NCI-H1092 treated with DMSO at 0.1 percent for 48 hours (cell line): Measurements from ENCODE around the gene MUC22.
"Not testable (repeated sequence)": the region's sequence is repeated elsewhere in the genome, so short reads cannot be mapped to it uniquely, and the experiment has no call there.

Source experiments
- DNase-seq: peaks from one replicate; lab custom pipeline; 2025; lab: John Stamatoyannopoulos, UW

MUC22 gene

GRCh38 chr6:31010393-31011060 is at the start of gene MUC22:
TSS of gene MUC22 (plus strand) at chr6:31010474. CDS start at chr6:31010707, 233 bp downstream.
- no peak for DNase-seq

- no peak for DNase-seq
Observed at GRCh38 chr6:30960907-30961673, 49.2 kb upstream of the MUC22 start.

- no peak for DNase-seq
Observed at GRCh38 chr6:30962716-30963115, 47.6 kb upstream of the MUC22 start.

- no peak for DNase-seq
Observed at GRCh38 chr6:30963641-30964040, 46.6 kb upstream of the MUC22 start.

- DNase-seq: no peak
Observed at GRCh38 chr6:30964075-30964474, 46.2 kb upstream of the MUC22 start.

- no peak for DNase-seq
Observed at GRCh38 chr6:30965140-30965601, 45.1 kb upstream of the MUC22 start.

- DNase-seq: no peak
Observed at GRCh38 chr6:30966154-30966553, 44.1 kb upstream of the MUC22 start.

- DNase-seq: not testable (repeated sequence)
Observed at GRCh38 chr6:30969171-30969570, 41.1 kb upstream of the MUC22 start.

- DNase-seq: no peak
Observed at GRCh38 chr6:30970946-30971345, 39.3 kb upstream of the MUC22 start.

GRCh38 chr6:30972816-30973215 is 37.5 kb upstream of the MUC22 start:
- DNase-seq: no peak

- no peak for DNase-seq
Observed at GRCh38 chr6:30974490-30975252, 35.6 kb upstream of the MUC22 start.

GRCh38 chr6:30979141-30979540 is 31.1 kb upstream of the MUC22 start:
- DNase-seq: no peak

GRCh38 chr6:30979690-30980089 is 30.6 kb upstream of the MUC22 start:
- no peak for DNase-seq

GRCh38 chr6:30981942-30982772 is 28.1 kb upstream of the MUC22 start:
- no peak for DNase-seq

- DNase-seq: no peak
Observed at GRCh38 chr6:30983439-30983838, 26.8 kb upstream of the MUC22 start, which contains the start of gene MUC21. TSS of gene MUC21 (plus strand) at chr6:30983718. CDS start at chr6:30983959, 241 bp downstream.

- DNase-seq: no peak
Observed at GRCh38 chr6:30985490-30985889, 24.8 kb upstream of the MUC22 start.

GRCh38 chr6:30987304-30987703 is 23.0 kb upstream of the MUC22 start:
- no peak for DNase-seq

GRCh38 chr6:30988209-30988825 is 22.0 kb upstream of the MUC22 start:
- DNase-seq: no peak

GRCh38 chr6:30990422-30991086 is 19.7 kb upstream of the MUC22 start:
- no peak for DNase-seq

- no peak for DNase-seq
Observed at GRCh38 chr6:30991891-30992290, 18.4 kb upstream of the MUC22 start.

GRCh38 chr6:30997301-30997700 is 13.0 kb upstream of the MUC22 start:
- DNase-seq: no peak
